Stomach smooth muscle (tissue), 2 donors: ENCODE results near the gene WDR59.
"Not testable (repeated sequence)": the region's sequence is repeated elsewhere in the genome, so short reads cannot be mapped to it uniquely, and the experiment has no call there.

Experiments used
- H3K27ac ChIP-seq: one replicate; pipeline ENCODE4 v1.7.0; 2013; ENCODE audit warnings: mild to moderate bottlenecking, low read length, inconsistent platforms
- H3K27me3 ChIP-seq, 2 donors: one replicate each; pipeline ENCODE4 v1.7.0; 2013; ENCODE audit warnings: low read length in 2 of 2; ENCODE audit not compliant: insufficient read depth in 2 of 2, control insufficient read depth in 1 of 2
- H3K36me3 ChIP-seq, 2 donors: one replicate each; pipeline ENCODE4 v1.7.0; 2013; ENCODE audit warnings: low read length in 2 of 2; ENCODE audit not compliant: control insufficient read depth in 2 of 2, insufficient read depth in 2 of 2
- H3K4me1 ChIP-seq: one replicate; pipeline ENCODE4 v1.7.0; 2013; ENCODE audit warnings: low read length; ENCODE audit not compliant: control insufficient read depth, insufficient read depth
- H3K4me3 ChIP-seq, 2 donors: one replicate each; pipeline ENCODE4 v1.7.0; 2013; ENCODE audit warnings: low read length in 2 of 2
- H3K9ac ChIP-seq, 2 donors: one replicate each; pipeline ENCODE4 v1.7.0; 2013; ENCODE audit warnings: low read length in 2 of 2, mild to moderate bottlenecking in 1 of 2
- H3K9me3 ChIP-seq, 2 donors: one replicate each; pipeline ENCODE4 v1.7.0; 2013; ENCODE audit warnings: low read length in 2 of 2; ENCODE audit not compliant: control insufficient read depth in 2 of 2
- donor health status: healthy.
- donor health status: Pancreatic carcinoma.

Gene WDR59

GRCh38 chr16:74999219-74999608 lies 14.3 kb upstream of the WDR59 start:
- peak overlapping the region; percentile 85 to 90 for H3K4me3 ChIP-seq
- peaks cover 16% of the 10 kb centered on the region for H3K4me1 ChIP-seq
- peak overlapping the region; percentile 62 to 74 for H3K9ac ChIP-seq
- no peaks in the 10 kb centered on the region for H3K9me3 ChIP-seq
- H3K27me3 ChIP-seq: no peaks in the 10 kb centered on the region
- H3K36me3 ChIP-seq: peaks cover 0 to 2% of the 10 kb centered on the region in 2 donors
- peak overlapping the region; percentile 73 for H3K27ac ChIP-seq

GRCh38 chr16:74998481-74999218 lies 13.7 kb upstream of the WDR59 start, which contains the start of gene ZNRF1:
ZNRF1 (plus strand) TSS chr16:74999024; CDS start chr16:74999672, 648 bp downstream.
- Histone ChIP-seq H3K9ac (peak within 1 kb of the TSS; percentile 62 to 74), H3K9me3 (no peaks in the 10 kb centered on the region), H3K4me3 (peak within 1 kb of the TSS; percentile 85 to 90), H3K27ac (peak within 1 kb of the TSS; percentile 73), H3K4me1 (peaks cover 13% of the 10 kb centered on the region), H3K36me3 (peaks cover 0 to 2% of the 10 kb centered on the region in 2 donors), H3K27me3 (no peaks in the 10 kb centered on the region)

- Histone ChIP-seq H3K36me3 (no peaks in the 10 kb centered on the region), H3K27me3 (no peaks in the 10 kb centered on the region), H3K4me1 (peaks cover 13% of the 10 kb centered on the region), H3K27ac (no peak overlapping the region), H3K4me3 (no peak overlapping the region), H3K9me3 (no peaks in the 10 kb centered on the region), H3K9ac (no peak overlapping the region)
Measured at GRCh38 chr16:74997042-74997491, 12.1 kb upstream of the WDR59 start.

GRCh38 chr16:74995986-74996385 lies 11.1 kb upstream of the WDR59 start:
- H3K27ac ChIP-seq: no peak overlapping the region
- H3K9ac ChIP-seq: no peak overlapping the region
- no peak overlapping the region for H3K4me3 ChIP-seq
- no peaks in the 10 kb centered on the region for H3K27me3 ChIP-seq
- no peaks in the 10 kb centered on the region for H3K36me3 ChIP-seq
- H3K4me1 ChIP-seq: peaks cover 13% of the 10 kb centered on the region
- H3K9me3 ChIP-seq: no peaks in the 10 kb centered on the region

- peak overlapping the region; percentile 41 for H3K27ac ChIP-seq
- H3K4me1 ChIP-seq: no peaks in the 10 kb centered on the region
- no peaks in the 10 kb centered on the region for H3K27me3 ChIP-seq
- H3K4me3 ChIP-seq: no peak overlapping the region
- H3K9me3 ChIP-seq: no peaks in the 10 kb centered on the region
- no peaks in the 10 kb centered on the region for H3K36me3 ChIP-seq
- H3K9ac ChIP-seq: no peak overlapping the region
Measured at GRCh38 chr16:74991593-74992403, 6.9 kb upstream of the WDR59 start.

GRCh38 chr16:74991268-74991592 lies 6.3 kb upstream of the WDR59 start:
- H3K4me3 ChIP-seq: no peak overlapping the region
- H3K27ac ChIP-seq: no peak overlapping the region
- H3K9ac ChIP-seq: no peak overlapping the region

GRCh38 chr16:74990832-74991231 lies 5.9 kb upstream of the WDR59 start:
- Histone ChIP-seq H3K27ac (no peak overlapping the region), H3K4me3 (no peak overlapping the region), H3K9ac (no peak overlapping the region), H3K4me1 (no peaks in the 10 kb centered on the region), H3K9me3 (no peaks in the 10 kb centered on the region), H3K27me3 (no peaks in the 10 kb centered on the region), H3K36me3 (no peaks in the 10 kb centered on the region)

More at GRCh38 chr16:74991268-74991592, 6.3 kb upstream of the WDR59 start:
- no peaks in the 10 kb centered on the region for H3K4me1 ChIP-seq
- H3K36me3 ChIP-seq: no peaks in the 10 kb centered on the region
- H3K27me3 ChIP-seq: no peaks in the 10 kb centered on the region
- no peaks in the 10 kb centered on the region for H3K9me3 ChIP-seq

- H3K9ac ChIP-seq, H3K27ac ChIP-seq, H3K27me3 ChIP-seq: not testable (repeated sequence)
Measured at GRCh38 chr16:74989864-74990263, 4.9 kb upstream of the WDR59 start.

GRCh38 chr16:74987027-74987681 lies 2.2 kb upstream of the WDR59 start:
- no peak overlapping the region for H3K27ac ChIP-seq
- H3K4me3 ChIP-seq: no peak overlapping the region
- no peak overlapping the region for H3K9ac ChIP-seq

More at GRCh38 chr16:74989864-74990263, 4.9 kb upstream of the WDR59 start:
- H3K36me3 ChIP-seq, H3K4me1 ChIP-seq, H3K9me3 ChIP-seq, H3K4me3 ChIP-seq: not testable (repeated sequence)

GRCh38 chr16:74984194-74984528 lies 762 bp downstream of the WDR59 start:
- Histone ChIP-seq H3K27me3 (no peaks in the 10 kb centered on the region), H3K9ac (peak overlapping the region; percentile 88 to 96), H3K27ac (no peak overlapping the region)

More at GRCh38 chr16:74987027-74987681, 2.2 kb upstream of the WDR59 start:
- H3K4me1 ChIP-seq: peaks cover 9% of the 10 kb centered on the region
- no peaks in the 10 kb centered on the region for H3K36me3 ChIP-seq
- H3K9me3 ChIP-seq: no peaks in the 10 kb centered on the region
- no peaks in the 10 kb centered on the region for H3K27me3 ChIP-seq

More at GRCh38 chr16:74984194-74984528, 762 bp downstream of the WDR59 start:
- Histone ChIP-seq H3K36me3 (no peaks in the 10 kb centered on the region), H3K9me3 (no peaks in the 10 kb centered on the region), H3K4me3 (peak overlapping the region; percentile 99), H3K4me1 (peaks cover 9% of the 10 kb centered on the region)
